Cardiac muscle cell (in vitro differentiated cells and primary cell): ENCODE data around the gene PSMC3. TPM values are rescaled to one million over a fixed set of nuclear protein-coding genes. Genes with fewer than 3 reads are reported as not detected.

Experiments used
- DNase-seq, 2 donors: peaks; one replicate each; pipeline versions ENCODE4 v3.0.0 to v3.0.0-alpha.2; 2010 to 2017; ENCODE audit warnings: low read depth in 1 of 2, low spot score in 1 of 2
- H3K27ac ChIP-seq: fragments of 200-600 bp; sonication (generic); 2 replicates; pipeline ENCODE4 v1.5.1; 2016
- H3K27me3 ChIP-seq: fragments of 200-600 bp; sonication (generic); 2 replicates; pipeline ENCODE4 v1.6.0; 2016; ENCODE audit warnings: control low read depth
- H3K36me3 ChIP-seq: fragments of 200-600 bp; sonication (generic); 2 replicates; pipeline ENCODE4 v1.5.1; 2016; ENCODE audit warnings: control low read depth
- H3K4me1 ChIP-seq: fragments of 200-600 bp; sonication (generic); 2 replicates; pipeline ENCODE4 v1.8.1; 2017; ENCODE audit warnings: low read depth, mild to moderate bottlenecking, mixed run types
- H3K4me3 ChIP-seq: fragments of 200-600 bp; sonication (generic); 2 replicates; pipeline ENCODE4 v1.5.1; 2016; ENCODE audit warnings: mild to moderate bottlenecking
- H3K9me3 ChIP-seq: fragments of 200-600 bp; sonication (generic); 2 replicates; pipeline ENCODE4 v1.5.1; 2017; ENCODE audit warnings: low read depth, mild to moderate bottlenecking, control low read depth
- polyA plus RNA-seq: library from polyadenylated mRNA; unstranded; fragments of >200 nt; fragmentation: Nextera tagmentation; extraction: Ambion mirVana; gene quantifications from 2 replicates; pipeline ENCODE4 v1.2.1, GENCODE V29; 2016
- total RNA-seq: library from RNA; depleted of rRNA; stranded (reverse); fragments of >200 nt; gene quantifications from 2 replicates; pipeline ENCODE4 v1.2.3, GENCODE V29; 2016
- TF ChIP-seq, protein P1 (sequence below): IDR thresholded peaks from 2 replicates; pipeline ENCODE4 v1.5.1; 2012; ENCODE audit warnings: low read depth, mild to moderate bottlenecking, low read length

Gene PSMC3
- total and polyA plus RNA-seq, 2 experiments from 2014 or later: 107 to 236 TPM

DNA sequence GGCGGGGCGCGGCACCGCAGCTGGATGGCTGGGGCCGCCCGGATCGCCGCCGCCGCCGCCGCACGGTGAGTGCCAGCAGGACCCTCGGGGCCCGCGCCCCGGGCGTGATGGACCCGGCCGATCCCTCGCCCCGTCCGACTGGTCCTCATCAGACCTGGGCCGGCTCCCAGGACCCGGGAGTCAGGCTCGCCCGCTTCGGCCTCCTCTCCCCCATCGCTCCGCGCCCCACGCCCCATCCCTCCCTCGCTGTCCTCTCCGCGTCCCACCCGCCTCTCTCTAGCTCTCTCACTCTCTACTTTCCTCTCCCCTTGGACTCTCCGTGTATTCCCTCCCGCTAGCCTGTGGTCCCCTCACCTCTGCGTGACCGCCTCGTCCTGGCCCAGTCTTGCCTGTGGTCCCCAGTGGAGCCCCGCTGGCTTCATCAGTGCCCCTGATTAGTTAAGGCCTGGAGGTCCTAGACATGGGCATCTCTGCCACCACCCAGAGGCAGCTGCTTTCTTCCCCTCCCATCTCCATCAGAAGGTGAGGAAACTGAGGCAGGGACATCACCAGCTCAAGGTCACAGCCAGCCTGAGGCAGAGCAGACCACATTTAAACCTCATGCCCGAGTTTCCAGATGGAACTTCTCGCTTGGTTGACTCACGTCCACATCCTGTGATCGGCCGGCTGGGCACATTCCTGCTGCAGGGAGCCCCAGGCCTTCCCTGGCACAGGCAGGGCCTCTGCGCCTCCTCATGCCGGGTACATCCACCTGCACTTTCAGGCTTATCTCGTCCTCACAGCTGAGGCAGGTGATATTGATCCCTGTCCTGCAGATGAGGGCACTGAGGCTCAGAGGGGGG, 17.4 kb downstream of the PSMC3 start:
- H3K4me1 ChIP-seq: no peaks in the 10 kb centered on the region
- H3K9me3 ChIP-seq: no peaks in the 10 kb centered on the region
- TF ChIP-seq, protein P1, sequence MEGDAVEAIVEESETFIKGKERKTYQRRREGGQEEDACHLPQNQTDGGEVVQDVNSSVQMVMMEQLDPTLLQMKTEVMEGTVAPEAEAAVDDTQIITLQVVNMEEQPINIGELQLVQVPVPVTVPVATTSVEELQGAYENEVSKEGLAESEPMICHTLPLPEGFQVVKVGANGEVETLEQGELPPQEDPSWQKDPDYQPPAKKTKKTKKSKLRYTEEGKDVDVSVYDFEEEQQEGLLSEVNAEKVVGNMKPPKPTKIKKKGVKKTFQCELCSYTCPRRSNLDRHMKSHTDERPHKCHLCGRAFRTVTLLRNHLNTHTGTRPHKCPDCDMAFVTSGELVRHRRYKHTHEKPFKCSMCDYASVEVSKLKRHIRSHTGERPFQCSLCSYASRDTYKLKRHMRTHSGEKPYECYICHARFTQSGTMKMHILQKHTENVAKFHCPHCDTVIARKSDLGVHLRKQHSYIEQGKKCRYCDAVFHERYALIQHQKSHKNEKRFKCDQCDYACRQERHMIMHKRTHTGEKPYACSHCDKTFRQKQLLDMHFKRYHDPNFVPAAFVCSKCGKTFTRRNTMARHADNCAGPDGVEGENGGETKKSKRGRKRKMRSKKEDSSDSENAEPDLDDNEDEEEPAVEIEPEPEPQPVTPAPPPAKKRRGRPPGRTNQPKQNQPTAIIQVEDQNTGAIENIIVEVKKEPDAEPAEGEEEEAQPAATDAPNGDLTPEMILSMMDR: no peak
- H3K27ac ChIP-seq: peak overlapping the region; percentile 42
- H3K27me3 ChIP-seq: no peaks in the 10 kb centered on the region
- H3K4me3 ChIP-seq: peak overlapping the region; percentile 61
- peak in 1 of 2 donors; percentile 85 for DNase-seq
- peaks cover 2% of the 10 kb centered on the region for H3K36me3 ChIP-seq

DNA sequence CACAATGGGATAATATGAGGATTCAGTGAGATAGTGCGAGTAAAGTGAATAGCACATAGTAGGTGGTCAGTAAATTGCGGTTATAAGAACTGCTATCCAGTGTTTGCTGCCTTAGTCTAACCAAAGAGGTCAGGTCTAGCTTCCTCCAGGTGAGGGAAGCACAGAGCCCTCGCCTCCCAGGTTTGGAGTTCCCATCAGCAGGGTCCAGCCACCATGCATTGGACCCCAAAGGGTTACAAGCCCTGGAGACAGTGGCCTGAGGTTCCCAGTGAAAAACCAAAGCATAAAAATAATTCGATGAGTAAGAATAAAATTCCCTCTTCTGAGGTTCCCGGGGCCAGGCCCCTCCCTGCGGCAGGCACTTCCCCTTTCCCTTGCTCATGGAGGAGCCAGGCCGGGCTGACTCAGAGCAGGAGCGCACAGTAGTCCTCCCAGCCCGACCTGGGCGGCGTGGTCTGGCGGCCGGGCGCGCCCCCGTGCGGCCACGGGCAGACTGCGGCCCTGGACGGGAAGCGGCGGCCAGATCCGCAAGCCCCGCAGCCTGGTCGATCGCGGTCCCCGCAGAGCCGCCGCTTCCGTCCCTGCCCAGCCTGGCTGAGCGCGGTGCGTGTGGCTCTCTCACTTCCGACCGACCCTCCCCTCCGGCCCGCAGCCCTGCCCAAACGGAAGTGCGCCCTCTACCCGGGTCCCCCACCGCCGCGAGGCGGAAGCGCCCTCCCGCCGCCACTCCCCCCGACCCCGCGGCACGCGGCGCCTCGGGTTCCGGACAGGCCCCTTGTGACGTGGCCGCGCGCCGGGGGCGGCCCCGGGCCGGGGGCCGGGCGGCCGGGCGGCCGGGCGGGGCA, 18.3 kb downstream of the PSMC3 start, which contains the start of gene SLC39A13:
Gene SLC39A13, plus strand, starts transcription at position 845 of the 845 bp plus-strand sequence. CDS start 1,505 bp downstream, outside the sequence.
- no peaks in the 10 kb centered on the region for H3K36me3 ChIP-seq

DNA sequence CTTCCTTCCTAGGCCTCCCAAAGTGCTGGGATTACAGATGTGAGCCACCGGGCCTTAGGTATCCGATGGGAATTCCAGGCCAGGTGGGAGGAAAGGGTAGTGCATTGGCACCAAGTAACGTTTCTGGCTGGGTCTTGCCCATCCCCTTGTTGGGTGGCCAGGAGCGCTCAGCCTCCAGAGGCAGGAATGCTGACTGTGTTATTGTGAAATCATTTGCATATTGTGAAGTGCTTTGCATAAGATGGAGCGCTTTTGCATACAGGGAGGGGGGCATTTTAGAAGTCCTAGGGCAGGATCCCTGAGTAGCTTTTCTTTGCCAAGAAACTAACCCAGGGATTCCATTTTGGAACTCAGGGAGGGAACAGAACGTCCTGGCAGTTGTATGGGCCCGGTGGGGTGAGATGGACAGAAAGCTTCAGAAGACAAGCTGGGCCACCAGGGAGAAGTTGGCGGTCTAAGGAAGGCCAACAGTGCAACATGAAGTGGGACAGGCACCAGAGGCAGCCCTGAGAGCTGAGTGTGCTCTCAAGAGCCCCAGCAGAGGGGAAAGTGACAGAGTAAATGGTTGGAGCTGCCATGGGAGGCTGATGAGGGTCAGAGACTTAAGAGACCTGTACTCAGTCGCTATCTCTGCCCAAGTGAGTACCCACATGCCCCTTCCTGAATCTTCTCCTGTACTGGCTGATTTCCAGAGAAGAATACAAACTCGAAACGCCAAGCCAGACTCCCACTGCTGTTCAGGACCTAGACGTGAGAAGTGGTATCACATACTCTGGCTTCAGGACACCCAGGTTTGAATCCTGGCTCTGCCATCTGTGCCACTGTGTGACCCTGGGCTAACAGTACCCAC, 19.1 kb downstream of the PSMC3 start:
- H3K27ac ChIP-seq: peak overlapping the region; percentile 82
- no peaks in the 10 kb centered on the region for H3K27me3 ChIP-seq
- DNase-seq: peak in 1 of 2 donors; percentile 50
- TF ChIP-seq, protein P1: peak; percentile 15
- no peaks in the 10 kb centered on the region for H3K4me1 ChIP-seq
- H3K4me3 ChIP-seq: peak overlapping the region; percentile 38
- no peaks in the 10 kb centered on the region for H3K9me3 ChIP-seq
- no peaks in the 10 kb centered on the region for H3K36me3 ChIP-seq

More for the DNA sequence above, 18.3 kb downstream of the PSMC3 start, which contains the start of gene SLC39A13:
- H3K4me3 ChIP-seq: peak within 1 kb of the TSS; percentile 61
- peak; percentile 96 to 98 for DNase-seq
- H3K27ac ChIP-seq: peak within 1 kb of the TSS; percentile 82
- H3K9me3 ChIP-seq: no peaks in the 10 kb centered on the region
- no peaks in the 10 kb centered on the region for H3K4me1 ChIP-seq
- no peaks in the 10 kb centered on the region for H3K27me3 ChIP-seq
- TF ChIP-seq, protein P1: peak; percentile 73

DNA sequence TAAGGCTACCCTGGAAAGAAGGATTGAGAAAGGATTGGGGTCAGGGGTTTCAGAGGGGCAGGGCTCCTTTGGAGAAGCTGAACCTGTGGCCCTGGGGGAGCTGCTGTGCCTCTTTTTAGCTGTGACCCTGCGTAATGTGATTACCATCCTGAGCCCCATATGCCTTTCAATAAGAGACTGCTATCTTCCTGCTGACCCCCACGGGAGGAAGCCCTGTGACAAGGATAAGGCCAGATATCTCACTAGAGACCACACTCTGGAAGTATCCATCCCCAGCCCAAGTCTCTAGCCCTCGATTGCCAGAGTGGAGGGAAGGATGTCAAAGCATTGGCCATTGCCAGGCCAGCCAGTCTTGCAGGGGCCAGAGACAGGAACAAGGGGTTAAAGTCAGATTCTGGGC, 22.7 kb downstream of the PSMC3 start:
- TF ChIP-seq, protein P1: no peak
- Histone ChIP-seq H3K4me1 (peaks cover 10% of the 10 kb centered on the region), H3K9me3 (no peaks in the 10 kb centered on the region), H3K36me3 (no peaks in the 10 kb centered on the region), H3K27ac (peak overlapping the region; percentile 57), H3K27me3 (no peaks in the 10 kb centered on the region), H3K4me3 (no peak overlapping the region)
- no peak for DNase-seq

DNA sequence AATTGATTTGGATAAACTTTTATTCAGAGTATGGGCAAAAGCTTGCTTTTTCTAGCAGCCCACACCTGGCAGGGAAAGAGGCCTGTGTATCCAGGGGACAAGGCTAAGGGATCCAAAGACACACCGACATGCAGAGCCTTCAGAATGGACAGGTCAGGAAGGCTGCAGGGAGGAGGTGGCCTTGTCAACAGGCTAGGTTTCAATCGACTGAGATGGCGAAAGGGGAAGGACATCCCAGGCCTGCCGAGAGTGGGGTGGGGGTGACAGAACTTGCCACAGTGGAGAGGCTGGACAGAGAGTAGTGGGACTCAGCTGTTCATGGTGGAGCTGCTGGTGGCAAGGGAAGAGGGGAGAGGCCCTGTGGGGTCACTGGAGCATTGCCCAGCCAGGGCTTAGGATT, 23.1 kb downstream of the PSMC3 start:
- no peaks in the 10 kb centered on the region for H3K36me3 ChIP-seq
- DNase-seq: no peak
- TF ChIP-seq, protein P1: no peak

More for the DNA sequence above, 23.1 kb downstream of the PSMC3 start:
- H3K27ac ChIP-seq: peak overlapping the region; percentile 57
- peaks cover 10% of the 10 kb centered on the region for H3K4me1 ChIP-seq
- no peak overlapping the region for H3K4me3 ChIP-seq
- H3K27me3 ChIP-seq: no peaks in the 10 kb centered on the region
- H3K9me3 ChIP-seq: no peaks in the 10 kb centered on the region
